ENCODE results near the gene IL1RL2.

Gene IL1RL2

GRCh38 chr2:102186791-102187495, at the start of gene IL1RL2:
Gene IL1RL2, plus strand, starts transcription at chr2:102187023. Its CDS starts 845 bp downstream, at chr2:102187868.
- H3K27me3 ChIP-seq (ENCODE audit: control insufficient read depth in 1 of 2, insufficient read depth in 2 of 2, low read length in 2 of 2): peaks cover 6 to 9% of the 10 kb centered on the region in 2 donors
- no peaks in the 10 kb centered on the region for H3K36me3 ChIP-seq (ENCODE audit: control insufficient read depth in 1 of 2, insufficient read depth in 2 of 2, low read length in 2 of 2)
- H3K9me3 ChIP-seq (ENCODE audit: control insufficient read depth in 1 of 2, low read length in 2 of 2): no peaks in the 10 kb centered on the region
- peak within 1 kb of the TSS; percentile 57 to 65 for H3K4me3 ChIP-seq (ENCODE audit: low read depth in 1 of 2, low read length in 2 of 2)
- H3K9ac ChIP-seq (ENCODE audit: low read depth in 1 of 2, low read length in 2 of 2): peak within 1 kb of the TSS; percentile 25 to 30
- peaks cover 0 to 5% of the 10 kb centered on the region in 2 donors for H3K4me1 ChIP-seq (ENCODE audit: control insufficient read depth in 1 of 2, insufficient read depth in 2 of 2, low read length in 2 of 2)
- peak within 1 kb of the TSS; percentile 39 for H3K27ac ChIP-seq (ENCODE audit: low read depth, low read length)

- H3K9me3 ChIP-seq (ENCODE audit: control insufficient read depth in 1 of 2, low read length in 2 of 2): no peaks in the 10 kb centered on the region
- peaks cover 6 to 13% of the 10 kb centered on the region in 2 donors for H3K27me3 ChIP-seq (ENCODE audit: control insufficient read depth in 1 of 2, insufficient read depth in 2 of 2, low read length in 2 of 2)
- peaks cover 0 to 3% of the 10 kb centered on the region in 2 donors for H3K4me1 ChIP-seq (ENCODE audit: control insufficient read depth in 1 of 2, insufficient read depth in 2 of 2, low read length in 2 of 2)
- H3K27ac ChIP-seq (ENCODE audit: low read depth, low read length): no peak overlapping the region
- no peak overlapping the region for H3K9ac ChIP-seq (ENCODE audit: low read depth in 1 of 2, low read length in 2 of 2)
- no peak overlapping the region for H3K4me3 ChIP-seq (ENCODE audit: low read depth in 1 of 2, low read length in 2 of 2)
- no peaks in the 10 kb centered on the region for H3K36me3 ChIP-seq (ENCODE audit: control insufficient read depth in 1 of 2, insufficient read depth in 2 of 2, low read length in 2 of 2)
Measured at GRCh38 chr2:102137138-102137537, 49.7 kb upstream of the IL1RL2 start.

GRCh38 chr2:102138331-102138730, 48.5 kb upstream of the IL1RL2 start:
- no peak overlapping the region for H3K9ac ChIP-seq (ENCODE audit: low read depth in 1 of 2, low read length in 2 of 2)
- no peaks in the 10 kb centered on the region for H3K36me3 ChIP-seq (ENCODE audit: control insufficient read depth in 1 of 2, insufficient read depth in 2 of 2, low read length in 2 of 2)
- H3K27me3 ChIP-seq (ENCODE audit: control insufficient read depth in 1 of 2, insufficient read depth in 2 of 2, low read length in 2 of 2): peaks cover 6 to 14% of the 10 kb centered on the region in 2 donors
- no peak overlapping the region for H3K4me3 ChIP-seq (ENCODE audit: low read depth in 1 of 2, low read length in 2 of 2)
- H3K9me3 ChIP-seq (ENCODE audit: control insufficient read depth in 1 of 2, low read length in 2 of 2): no peaks in the 10 kb centered on the region
- H3K27ac ChIP-seq (ENCODE audit: low read depth, low read length): no peak overlapping the region
- H3K4me1 ChIP-seq (ENCODE audit: control insufficient read depth in 1 of 2, insufficient read depth in 2 of 2, low read length in 2 of 2): peaks cover 0 to 3% of the 10 kb centered on the region in 2 donors

GRCh38 chr2:102139851-102140250, 47.0 kb upstream of the IL1RL2 start:
- Histone ChIP-seq H3K4me1 (ENCODE audit: control insufficient read depth in 1 of 2, insufficient read depth in 2 of 2, low read length in 2 of 2) (peaks cover 0 to 3% of the 10 kb centered on the region in 2 donors), H3K9ac (ENCODE audit: low read depth in 1 of 2, low read length in 2 of 2) (no peak overlapping the region), H3K36me3 (ENCODE audit: control insufficient read depth in 1 of 2, insufficient read depth in 2 of 2, low read length in 2 of 2) (no peaks in the 10 kb centered on the region), H3K9me3 (ENCODE audit: control insufficient read depth in 1 of 2, low read length in 2 of 2) (peaks cover 0 to 3% of the 10 kb centered on the region in 2 donors), H3K27ac (ENCODE audit: low read depth, low read length) (no peak overlapping the region), H3K4me3 (ENCODE audit: low read depth in 1 of 2, low read length in 2 of 2) (no peak overlapping the region), H3K27me3 (ENCODE audit: control insufficient read depth in 1 of 2, insufficient read depth in 2 of 2, low read length in 2 of 2) (peaks cover 9 to 14% of the 10 kb centered on the region in 2 donors)

- no peaks in the 10 kb centered on the region for H3K36me3 ChIP-seq (ENCODE audit: control insufficient read depth in 1 of 2, insufficient read depth in 2 of 2, low read length in 2 of 2)
- H3K9me3 ChIP-seq (ENCODE audit: control insufficient read depth in 1 of 2, low read length in 2 of 2): peaks cover 0 to 9% of the 10 kb centered on the region in 2 donors
- peaks cover 9 to 14% of the 10 kb centered on the region in 2 donors for H3K27me3 ChIP-seq (ENCODE audit: control insufficient read depth in 1 of 2, insufficient read depth in 2 of 2, low read length in 2 of 2)
- no peak overlapping the region for H3K4me3 ChIP-seq (ENCODE audit: low read depth in 1 of 2, low read length in 2 of 2)
- H3K27ac ChIP-seq (ENCODE audit: low read depth, low read length): no peak overlapping the region
- H3K4me1 ChIP-seq (ENCODE audit: control insufficient read depth in 1 of 2, insufficient read depth in 2 of 2, low read length in 2 of 2): peaks cover 0 to 3% of the 10 kb centered on the region in 2 donors
- H3K9ac ChIP-seq (ENCODE audit: low read depth in 1 of 2, low read length in 2 of 2): no peak overlapping the region
Measured at GRCh38 chr2:102140377-102140776, 46.4 kb upstream of the IL1RL2 start.

GRCh38 chr2:102141011-102141943, 45.5 kb upstream of the IL1RL2 start:
- Histone ChIP-seq H3K9me3 (ENCODE audit: control insufficient read depth in 1 of 2, low read length in 2 of 2) (peaks cover 0 to 10% of the 10 kb centered on the region in 2 donors), H3K27me3 (ENCODE audit: control insufficient read depth in 1 of 2, insufficient read depth in 2 of 2, low read length in 2 of 2) (peaks cover 9 to 14% of the 10 kb centered on the region in 2 donors), H3K4me1 (ENCODE audit: control insufficient read depth in 1 of 2, insufficient read depth in 2 of 2, low read length in 2 of 2) (peaks cover 0 to 3% of the 10 kb centered on the region in 2 donors), H3K4me3 (ENCODE audit: low read depth in 1 of 2, low read length in 2 of 2) (peak overlapping the region in 1 of 2 donors; percentile 65), H3K27ac (ENCODE audit: low read depth, low read length) (peak overlapping the region; percentile 78), H3K9ac (ENCODE audit: low read depth in 1 of 2, low read length in 2 of 2) (peak overlapping the region; percentile 12 to 40), H3K36me3 (ENCODE audit: control insufficient read depth in 1 of 2, insufficient read depth in 2 of 2, low read length in 2 of 2) (no peaks in the 10 kb centered on the region)

- Histone ChIP-seq H3K4me3 (ENCODE audit: low read depth in 1 of 2, low read length in 2 of 2) (peak within 1 kb of the TSS; percentile 62 to 81), H3K9me3 (ENCODE audit: control insufficient read depth in 1 of 2, low read length in 2 of 2) (peaks cover 5 to 11% of the 10 kb centered on the region in 2 donors), H3K36me3 (ENCODE audit: control insufficient read depth in 1 of 2, insufficient read depth in 2 of 2, low read length in 2 of 2) (no peaks in the 10 kb centered on the region), H3K9ac (ENCODE audit: low read depth in 1 of 2, low read length in 2 of 2) (peak within 1 kb of the TSS; percentile 49 to 75), H3K4me1 (ENCODE audit: control insufficient read depth in 1 of 2, insufficient read depth in 2 of 2, low read length in 2 of 2) (peaks cover 0 to 3% of the 10 kb centered on the region in 2 donors), H3K27ac (ENCODE audit: low read depth, low read length) (peak within 1 kb of the TSS; percentile 78), H3K27me3 (ENCODE audit: control insufficient read depth in 1 of 2, insufficient read depth in 2 of 2, low read length in 2 of 2) (peaks cover 9 to 14% of the 10 kb centered on the region in 2 donors)
Measured at GRCh38 chr2:102141970-102142828, 44.6 kb upstream of the IL1RL2 start, which contains the start of gene IL1R1. Gene IL1R1, plus strand, starts transcription at chr2:102142746. Its CDS starts 14,979 bp downstream, at chr2:102157725.

- Histone ChIP-seq H3K27ac (ENCODE audit: low read depth, low read length) (peak overlapping the region; percentile 63), H3K27me3 (ENCODE audit: control insufficient read depth in 1 of 2, insufficient read depth in 2 of 2, low read length in 2 of 2) (peaks cover 9 to 14% of the 10 kb centered on the region in 2 donors), H3K36me3 (ENCODE audit: control insufficient read depth in 1 of 2, insufficient read depth in 2 of 2, low read length in 2 of 2) (no peaks in the 10 kb centered on the region), H3K4me1 (ENCODE audit: control insufficient read depth in 1 of 2, insufficient read depth in 2 of 2, low read length in 2 of 2) (peaks cover 0 to 3% of the 10 kb centered on the region in 2 donors), H3K9ac (ENCODE audit: low read depth in 1 of 2, low read length in 2 of 2) (peak overlapping the region; percentile 49 to 75), H3K4me3 (ENCODE audit: low read depth in 1 of 2, low read length in 2 of 2) (peak overlapping the region; percentile 62 to 81), H3K9me3 (ENCODE audit: control insufficient read depth in 1 of 2, low read length in 2 of 2) (peaks cover 6 to 16% of the 10 kb centered on the region in 2 donors)
Measured at GRCh38 chr2:102142829-102143449, 43.9 kb upstream of the IL1RL2 start.

GRCh38 chr2:102143450-102143985, 43.3 kb upstream of the IL1RL2 start:
- H3K9me3 ChIP-seq (ENCODE audit: control insufficient read depth in 1 of 2, low read length in 2 of 2): peaks cover 6 to 16% of the 10 kb centered on the region in 2 donors
- H3K27ac ChIP-seq (ENCODE audit: low read depth, low read length): peak overlapping the region; percentile 63
- H3K36me3 ChIP-seq (ENCODE audit: control insufficient read depth in 1 of 2, insufficient read depth in 2 of 2, low read length in 2 of 2): no peaks in the 10 kb centered on the region
- H3K9ac ChIP-seq (ENCODE audit: low read depth in 1 of 2, low read length in 2 of 2): peak overlapping the region; percentile 49 to 75
- peaks cover 9 to 14% of the 10 kb centered on the region in 2 donors for H3K27me3 ChIP-seq (ENCODE audit: control insufficient read depth in 1 of 2, insufficient read depth in 2 of 2, low read length in 2 of 2)
- H3K4me1 ChIP-seq (ENCODE audit: control insufficient read depth in 1 of 2, insufficient read depth in 2 of 2, low read length in 2 of 2): no peaks in the 10 kb centered on the region
- H3K4me3 ChIP-seq (ENCODE audit: low read depth in 1 of 2, low read length in 2 of 2): peak overlapping the region; percentile 62 to 81
